ENCODE results near the gene SPATA19. TPM values are rescaled to one million over a fixed set of nuclear protein-coding genes. Genes with fewer than 3 reads are reported as not detected.

SPATA19 gene
- total and polyA plus RNA-seq, 2 of the 4 experiments (the other 2 are of a cell fraction), result not detected

- Histone ChIP-seq H3K9me1 (ENCODE audit: insufficient read depth, low read length) (no peaks in the 10 kb centered on the region), H2AFZ (replicated peaks; ENCODE audit: low read length, poor library complexity) (no peak overlapping the region), H2BK5ac (ENCODE audit: low read depth, low read length, poor library complexity, severe bottlenecking) (no peak overlapping the region), H3K27ac (ENCODE audit: insufficient read depth, low read length) (no peak overlapping the region), H3K4me3 (ENCODE audit: insufficient read depth, low read depth, low read length) (no peak overlapping the region), H2BK20ac (ENCODE audit: low read depth, low read length) (no peak overlapping the region), H2AK9ac (replicated peaks; ENCODE audit: low read depth, low read length, poor library complexity) (no peak overlapping the region), H3K4me2 (ENCODE audit: low read depth, low read length) (no peak overlapping the region), H3K9me3 (ENCODE audit: control insufficient read depth, insufficient read depth, low read length) (peaks cover 65% of the 10 kb centered on the region), H4K8ac (ENCODE audit: low read depth in 2 of 2, low read length in 2 of 2) (no peak overlapping the region), H3K18ac (ENCODE audit: low read depth, low read length) (no peak overlapping the region), H3K27me3 (ENCODE audit: control insufficient read depth, insufficient read depth, low read length) (no peaks in the 10 kb centered on the region), H3K79me1 (ENCODE audit: low read depth in 1 of 2, low read length in 2 of 2) (no peaks in the 10 kb centered on the region), H4K91ac (ENCODE audit: insufficient read depth, low read depth, low read length) (no peak overlapping the region), H3K4ac (ENCODE audit: low read depth, low read length) (no peak overlapping the region), H3K56ac (ENCODE audit: extremely low read depth, insufficient read depth, low read length) (no peak overlapping the region), H3K36me3 (ENCODE audit: control insufficient read depth, insufficient read depth, low read length) (no peaks in the 10 kb centered on the region), H3K9ac (ENCODE audit: low read depth, low read length) (no peak overlapping the region), H2BK120ac (ENCODE audit: low read depth, low read length) (no peak overlapping the region), H4K5ac (ENCODE audit: low read depth, low read length) (no peak overlapping the region), H3K4me1 (ENCODE audit: control insufficient read depth, insufficient read depth, low read length) (no peaks in the 10 kb centered on the region), H3K23ac (ENCODE audit: low read depth, low read length) (no peak overlapping the region), H2BK15ac (ENCODE audit: low read depth, low read length) (no peak overlapping the region), H2AK5ac (ENCODE audit: low read depth, low read length) (no peak overlapping the region), H4K20me1 (ENCODE audit: insufficient read depth, low read length) (no peaks in the 10 kb centered on the region), H3K14ac (replicated peaks; ENCODE audit: low read depth, low read length) (no peak overlapping the region)
- CTCF ChIA-PET, result no interaction called here
- intact Hi-C loops (cut with micrococcal nuclease) (no loop called here), in situ Hi-C loops (cut with MboI; ENCODE audit: low sequenced_read_pairs) (no loop called here), dilution Hi-C loops (cut with HindIII; ENCODE audit: low sequenced_read_pairs, unreplicated experiment) (no loop called here)
- ATAC-seq (ENCODE audit: low read depth), result no peak
- TF ChIP-seq ELK1 (IDR thresholded peaks at IDR 0.05; ENCODE audit: borderline replicate concordance, low read depth, low read length), result no peak
- TF ChIP-seq BHLHE40 (IDR thresholded peaks at IDR 0.05; ENCODE audit: low read depth, low read length), result no peak
- TF ChIP-seq CEBPB (IDR thresholded peaks at IDR 0.05; ENCODE audit: low read depth, low read length), result no peak
- no peak for TF ChIP-seq CTCF (conservative IDR thresholded peaks at IDR 0.05; ENCODE audit: low read depth, low read length)
- no peak for TF ChIP-seq FOS (IDR thresholded peaks at IDR 0.05; ENCODE audit: low read depth, low read length)
- no peak for TF ChIP-seq POLR2A (IDR thresholded peaks at IDR 0.05; ENCODE audit: low read depth, low read length)
- no peak for TF ChIP-seq RAD21 (IDR thresholded peaks at IDR 0.05; ENCODE audit: low read length)
- TF ChIP-seq SMC3 (IDR thresholded peaks at IDR 0.05; ENCODE audit: low read depth, low read length), result no peak
- POLR2A ChIA-PET (ENCODE audit: unreplicated experiment), result no interaction called here
- BruUV-seq (replicated peaks), result no TSS peak
- WGBS, 2 experiments (ENCODE audit: extremely low coverage in 2 of 2, insufficient read length in 1 of 2), result 57% methylated on average over 5 of the region's 12 CpGs; no CpG with 5 or more reads in 1 of the 2 experiments
- no peak for DNase-seq
Measured at GRCh38 chr11:133818302-133818701, 27.0 kb downstream of the SPATA19 start.
